Measurements from ENCODE around the gene MTA1. TPM values are rescaled to one million over a fixed set of nuclear protein-coding genes. Genes with fewer than 3 reads are reported as not detected.

Gene MTA1
- total RNA-seq, 1 donor from 2014 or later, result 119 TPM

GRCh38 chr14:105444859-105445258 lies 25.2 kb downstream of the MTA1 start:
- ATAC-seq (ENCODE audit: low read depth) (no peak), DNase-seq (no peak)
- Mint-ChIP-seq H3K36me3 (ENCODE audit: low read depth) (peaks cover 18% of the 10 kb centered on the region), H3K4me3 (no peak overlapping the region), H3K4me1 (no peaks in the 10 kb centered on the region), H3K9me3 (no peaks in the 10 kb centered on the region), H3K27me3 (no peaks in the 10 kb centered on the region), H3K27ac (no peak overlapping the region)
- POLR2A ChIA-PET, result interaction anchor here (0.7 kb wide), 1 partner anchor 11 kb away, joined by 4 read pairs; no protein-coding TSS in a partner anchor
- CTCF ChIA-PET, result no interaction called here
- intact Hi-C loops (cut with micrococcal nuclease), result no loop called here
- no peak for TF ChIP-seq CTCF (IDR thresholded peaks at IDR 0.05)

- DNase-seq (no peak), ATAC-seq (ENCODE audit: low read depth) (no peak)
- no peak for TF ChIP-seq CTCF (IDR thresholded peaks at IDR 0.05)
- no peaks in the 10 kb centered on the region for H3K4me1 Mint-ChIP-seq
- H3K4me3 Mint-ChIP-seq, result no peak overlapping the region
- H3K36me3 Mint-ChIP-seq (ENCODE audit: low read depth), result peaks cover 21% of the 10 kb centered on the region
- CTCF ChIA-PET, result no interaction called here
- no peak overlapping the region for H3K27ac Mint-ChIP-seq
- no peaks in the 10 kb centered on the region for H3K9me3 Mint-ChIP-seq
- intact Hi-C loops (cut with micrococcal nuclease), result no loop called here
- POLR2A ChIA-PET, result interaction anchor here (0.5 kb wide), 1 partner anchor 50 kb away, joined by 7 read pairs; no protein-coding TSS in a partner anchor
- H3K27me3 Mint-ChIP-seq, result no peaks in the 10 kb centered on the region
Measured at GRCh38 chr14:105445290-105445689, 25.7 kb downstream of the MTA1 start.

- no peak overlapping the region for H3K27ac Mint-ChIP-seq
- intact Hi-C loops (cut with micrococcal nuclease), result no loop called here
- no peak for DNase-seq
- H3K4me1 Mint-ChIP-seq, result no peaks in the 10 kb centered on the region
- H3K36me3 Mint-ChIP-seq (ENCODE audit: low read depth), result peaks cover 26% of the 10 kb centered on the region
- TF ChIP-seq CTCF (IDR thresholded peaks at IDR 0.05), result no peak
- H3K9me3 Mint-ChIP-seq, result no peaks in the 10 kb centered on the region
- no peak for ATAC-seq (ENCODE audit: low read depth)
- ChIA-PET CTCF (interaction anchor here (2.7 kb wide), 1 partner anchor 44 kb away, joined by 18 read pairs; no protein-coding TSS in a partner anchor), POLR2A (interaction anchor here (0.5 kb wide), 1 partner anchor 51 kb away, joined by 7 read pairs; no protein-coding TSS in a partner anchor)
- no peaks in the 10 kb centered on the region for H3K27me3 Mint-ChIP-seq
- no peak overlapping the region for H3K4me3 Mint-ChIP-seq
Measured at GRCh38 chr14:105445901-105446845, 26.5 kb downstream of the MTA1 start.

GRCh38 chr14:105446971-105447370 lies 27.3 kb downstream of the MTA1 start:
- Mint-ChIP-seq H3K4me3 (no peak overlapping the region), H3K4me1 (no peaks in the 10 kb centered on the region), H3K27me3 (no peaks in the 10 kb centered on the region), H3K36me3 (ENCODE audit: low read depth) (peaks cover 28% of the 10 kb centered on the region), H3K9me3 (no peaks in the 10 kb centered on the region), H3K27ac (no peak overlapping the region)
- intact Hi-C loops (cut with micrococcal nuclease), result no loop called here
- TF ChIP-seq CTCF (IDR thresholded peaks at IDR 0.05), result no peak
- CTCF ChIA-PET, result interaction anchor here (1.9 to 2.7 kb wide), 2 partner anchors 43 to 76 kb away, joined by 5 to 18 read pairs; no protein-coding TSS in a partner anchor
- ATAC-seq (ENCODE audit: low read depth) (no peak), DNase-seq (no peak)
- POLR2A ChIA-PET, result no interaction called here
